Heart left ventricle (tissue), 13 donors: ENCODE results near the gene EFCAB7.

Experiments used
- CTCF ChIP-seq, 12 donors: fragments of 200-600 bp; sonication (generic) in 4 of 12; IDR thresholded peaks; one replicate each; pipeline versions ENCODE4 v1.5.0 to v1.8.0; 2018 to 2022; ENCODE audit warnings: antibody characterized with exemption in 12 of 12, mild to moderate bottlenecking in 5 of 12
- POLR2A ChIP-seq, 2 donors: fragments of 450-650 bp; IDR thresholded peaks; one replicate each; pipeline ENCODE4 v1.6.1; 2017; ENCODE audit warnings: antibody characterized with exemption in 2 of 2, mild to moderate bottlenecking in 2 of 2, moderate library complexity in 2 of 2
- donor health status: ischemic (EF 13 %, LVEDD 7.1; RV severe dilation, severe dysfunction).
- donor health status: DM: no; HTN: yes; CAD: no.
- donor health status: DM: no; HTN: no; CAD: no.
- donor health status: ischemic (EF 25% LVEDD 6.9; RV normal size, moderate dysfunction).
- donor health status: ischemic (EF 25% LVEDD 5.7; RV mildly dilated, moderate dysfunction).
- donor health status: ischemic (EF 35%, LVEDD 5.7; RV mildly dilated, moderate dysfunction).
- donor health status: nonischemic (EF 11% LVEDD 7.7; RV severe dilation, severe dysfunction).
- donor health status: DM: yes; HTN: yes; CAD: no.
- donor health status: PGD.
- donor health status: ischemic (EF 29% LVEDD 5.4; RV normal size, mild dysfunction).
- donor health status: nonischemic (EF 23%, LVEDD 6.1; RV moderate dilation, normal function).

DNA sequence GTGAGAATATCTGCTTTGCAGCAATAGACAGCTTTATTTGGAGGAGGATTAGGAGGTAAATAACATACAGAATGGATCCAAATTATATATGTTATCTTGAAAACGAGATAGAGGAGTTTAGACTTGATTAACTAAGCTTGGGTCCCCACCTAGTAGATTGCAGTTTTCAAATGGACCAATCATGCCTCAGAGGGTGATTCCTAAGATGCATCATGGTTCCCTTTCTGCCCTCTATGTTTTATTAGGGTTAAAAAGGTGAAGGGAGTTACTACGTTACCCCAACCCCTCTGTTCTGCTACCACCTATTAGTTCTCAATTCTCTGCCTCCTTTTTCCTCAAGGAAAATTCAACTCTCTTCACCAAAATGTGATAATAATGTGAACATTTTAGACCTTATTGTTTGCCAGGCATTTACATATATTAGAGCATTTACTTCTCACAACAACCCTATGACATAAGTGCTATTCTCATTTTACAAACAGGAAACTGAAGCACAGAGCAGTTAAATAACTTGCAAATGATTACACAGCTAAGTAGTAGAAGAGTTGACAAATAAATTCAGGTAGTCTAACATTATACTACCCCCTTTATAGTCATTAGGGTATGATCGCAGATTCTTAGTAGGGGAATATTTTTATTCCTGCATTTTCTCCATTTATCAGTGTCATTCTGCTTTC, 46.5 kb downstream of the EFCAB7 start:
- TF ChIP-seq POLR2A (IDR thresholded peaks at IDR 0.05) (no peak), CTCF (IDR thresholded peaks at IDR 0.05) (no peak)
